GM18505 (cell line): Measurements from ENCODE around the gene HNRNPH1.

Source experiments
- ATAC-seq: cut with Tn5 transposase; IDR thresholded peaks from one replicate; pipeline ENCODE4 v1.9.1; 2021; ENCODE audit not compliant: unreplicated experiment
- POLR2A ChIP-seq: IDR thresholded peaks from 4 replicates; pipeline ENCODE4 v1.6.1; 2011; ENCODE audit warnings: borderline replicate concordance; ENCODE audit not compliant: insufficient read depth, insufficient read length; ENCODE audit errors: extremely low read depth

Gene HNRNPH1

DNA sequence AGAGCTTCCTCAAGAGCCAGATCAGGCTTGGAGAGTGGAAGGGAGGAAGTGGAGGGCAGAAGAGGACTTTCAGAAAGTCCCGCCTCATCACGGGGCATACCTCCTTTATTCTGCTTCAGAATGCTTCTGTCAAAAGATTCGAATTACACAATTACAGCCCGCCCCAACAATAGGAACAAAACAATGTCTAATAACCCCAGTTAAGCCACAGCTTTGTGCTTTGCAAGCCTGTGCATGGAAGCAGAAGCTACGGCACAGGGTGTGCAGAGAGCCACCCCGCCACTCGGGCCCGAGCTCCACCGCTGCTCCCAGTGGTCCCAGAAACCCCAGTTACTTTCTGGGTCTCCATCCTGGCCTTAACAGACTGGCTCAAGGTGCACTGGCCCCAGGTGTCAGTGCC, 23.5 kb downstream of the HNRNPH1 start:
- no peak for ATAC-seq

DNA sequence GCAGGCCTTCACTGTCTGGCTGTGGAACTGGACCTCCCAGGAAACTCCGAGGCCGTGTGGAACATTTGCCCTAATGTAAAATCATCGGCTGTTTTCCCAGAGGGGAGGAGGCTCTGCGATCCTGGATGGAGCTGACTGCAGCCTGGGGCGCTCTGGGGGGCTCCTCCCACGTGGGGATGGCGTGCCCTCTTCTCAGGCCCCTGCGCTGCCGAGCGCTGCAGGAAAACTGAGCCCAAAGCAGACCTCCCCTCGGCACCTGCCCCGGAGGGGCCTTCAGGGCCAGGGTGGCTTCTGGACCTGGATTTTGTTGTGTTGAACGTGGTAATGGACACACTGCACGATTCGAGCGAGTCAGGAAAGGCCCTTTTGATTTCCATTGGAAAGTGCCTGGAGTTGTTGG, 23.9 kb downstream of the HNRNPH1 start:
- ATAC-seq: no peak
- TF ChIP-seq POLR2A: no peak

More for the DNA sequence above, 23.5 kb downstream of the HNRNPH1 start:
- TF ChIP-seq POLR2A: no peak

DNA sequence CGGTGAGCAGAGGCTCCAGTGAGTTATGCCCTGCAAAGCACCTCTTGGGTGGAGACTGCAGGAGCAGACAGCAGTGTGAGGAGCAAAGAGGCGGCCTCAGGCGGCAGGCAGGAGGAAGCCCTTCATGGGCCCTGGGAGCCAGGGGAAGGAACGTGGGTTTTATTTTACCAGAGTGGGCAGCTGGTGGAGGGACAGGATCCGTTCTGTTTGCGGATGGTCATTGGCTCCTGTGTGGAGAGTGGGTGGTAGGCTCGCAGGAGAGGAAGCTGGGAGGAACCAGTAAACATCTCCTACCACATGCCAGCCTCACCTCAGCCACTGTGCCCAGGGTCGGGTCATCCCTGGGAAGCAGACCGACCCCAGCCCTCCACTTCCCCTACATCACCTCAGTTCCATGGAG, 24.4 kb downstream of the HNRNPH1 start:
- no peak for TF ChIP-seq POLR2A
- ATAC-seq: no peak

DNA sequence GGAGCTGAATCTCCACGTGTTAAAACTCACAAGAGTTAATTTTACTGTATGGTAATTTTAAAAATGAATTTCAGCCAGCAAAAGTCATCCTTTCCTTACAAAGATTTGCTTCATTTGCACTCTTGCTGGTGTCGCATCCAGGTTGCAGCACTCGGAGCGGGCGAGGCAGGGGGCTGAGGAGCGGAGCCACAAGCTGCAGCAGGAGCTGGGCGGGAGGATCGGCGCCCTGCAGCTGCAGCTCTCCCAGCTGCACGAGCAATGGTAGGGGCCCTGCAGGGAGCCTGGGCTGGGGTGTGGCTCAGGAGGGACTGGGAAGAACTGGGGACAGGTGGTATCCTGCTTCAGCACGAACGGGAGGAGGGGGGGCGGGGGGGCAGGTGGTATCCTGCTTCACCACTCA, 27.1 kb downstream of the HNRNPH1 start:
- TF ChIP-seq POLR2A: no peak

DNA sequence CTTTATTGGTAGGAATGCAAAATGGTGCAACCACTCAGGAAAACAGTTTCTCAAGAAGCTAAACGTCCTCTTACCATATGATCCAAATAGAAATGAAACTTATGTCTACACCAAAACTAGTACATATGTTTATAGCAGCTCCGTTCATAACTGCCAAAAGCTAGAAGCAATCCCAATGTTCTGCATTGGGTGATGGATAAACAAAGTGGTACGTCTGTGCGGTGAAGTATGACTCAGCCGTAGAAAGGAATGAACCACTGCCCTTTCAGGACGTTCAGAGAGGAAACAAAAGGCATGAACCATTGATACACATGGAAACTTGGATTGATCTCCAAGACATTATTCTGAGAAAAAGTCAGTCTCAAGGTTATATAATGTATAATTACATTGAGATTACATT, 27.6 kb downstream of the HNRNPH1 start:
- ATAC-seq: no peak
- no peak for TF ChIP-seq POLR2A

More for the DNA sequence above, 27.1 kb downstream of the HNRNPH1 start:
- no peak for ATAC-seq

DNA sequence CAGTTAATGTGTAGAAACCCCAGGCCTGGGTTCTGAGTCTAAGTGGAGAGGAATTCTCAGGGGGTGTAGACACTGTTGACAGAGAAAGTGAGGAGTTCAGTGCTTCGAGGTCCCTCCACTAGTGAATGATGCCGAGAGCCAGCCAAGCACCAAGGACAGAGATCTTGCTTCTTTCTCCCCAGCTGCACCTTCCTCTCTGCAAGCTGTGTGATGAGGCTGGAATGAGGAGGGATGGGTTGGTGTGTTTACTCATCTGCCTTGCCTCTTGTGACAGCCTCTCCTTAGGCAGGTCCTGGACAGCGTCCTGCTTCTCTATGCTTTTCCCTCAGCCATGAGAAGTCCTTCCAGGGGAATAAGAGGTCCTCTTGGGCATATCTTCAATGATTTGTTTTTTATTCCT, 35.3 kb downstream of the HNRNPH1 start:
- TF ChIP-seq POLR2A: no peak
- no peak for ATAC-seq

DNA sequence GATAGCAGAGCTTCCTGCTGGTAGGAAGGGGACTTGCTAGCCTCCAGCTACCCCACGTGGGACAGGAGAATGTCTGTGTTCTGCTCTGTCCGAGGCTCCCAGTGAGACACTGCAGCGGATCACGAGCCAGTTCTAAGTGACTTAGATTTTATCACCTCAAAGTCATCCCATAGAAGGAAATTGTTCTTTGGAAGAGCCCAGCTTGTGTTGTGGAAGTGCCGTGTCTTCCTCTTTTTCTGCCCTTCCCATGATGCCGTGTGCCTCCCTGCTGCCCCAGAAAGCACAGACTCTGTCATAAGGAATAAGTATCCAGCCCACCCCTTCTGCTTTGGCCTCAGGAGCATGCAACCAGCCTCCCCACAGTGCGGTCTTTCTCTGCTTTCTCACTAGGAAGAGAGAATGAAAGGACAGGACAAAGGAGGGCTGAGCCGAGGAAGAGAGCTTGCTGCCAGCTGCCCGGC, 37.5 kb downstream of the HNRNPH1 start:
- ATAC-seq: no peak
- no peak for TF ChIP-seq POLR2A

DNA sequence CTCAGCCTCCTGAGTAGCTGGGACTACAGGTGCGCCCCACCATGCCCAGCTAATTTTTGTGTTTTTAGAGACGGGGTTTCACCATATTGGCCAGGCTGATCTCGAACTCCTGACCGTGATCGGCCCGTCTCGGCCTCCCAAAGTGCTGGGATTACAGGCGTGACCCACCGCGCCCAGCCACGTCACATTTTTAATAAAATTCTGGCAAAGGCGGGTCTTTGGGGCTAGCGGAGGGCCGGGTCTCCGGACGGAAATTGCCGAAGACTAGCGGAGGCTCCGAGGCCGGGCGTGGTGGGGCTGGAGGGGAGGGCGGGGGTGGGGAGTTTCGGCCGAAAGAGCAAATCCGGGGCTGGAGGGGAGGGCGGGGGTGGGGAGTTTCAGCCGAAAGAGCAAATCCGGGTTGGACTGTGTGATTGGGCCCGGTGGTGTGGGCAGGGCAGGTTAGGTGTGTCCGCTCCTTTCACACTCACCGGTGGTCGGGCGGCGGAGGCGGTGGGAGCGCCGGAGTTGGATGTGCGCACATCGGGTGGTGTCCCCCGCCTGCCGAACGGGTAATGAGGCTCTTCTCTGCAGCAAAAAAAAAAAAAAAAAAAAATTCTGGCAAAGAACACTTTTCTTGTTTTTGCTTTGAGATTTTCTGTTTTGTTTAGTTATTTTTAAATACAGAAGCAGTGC, 46.0 kb downstream of the HNRNPH1 start:
- no peak for ATAC-seq
- TF ChIP-seq POLR2A: no peak

DNA sequence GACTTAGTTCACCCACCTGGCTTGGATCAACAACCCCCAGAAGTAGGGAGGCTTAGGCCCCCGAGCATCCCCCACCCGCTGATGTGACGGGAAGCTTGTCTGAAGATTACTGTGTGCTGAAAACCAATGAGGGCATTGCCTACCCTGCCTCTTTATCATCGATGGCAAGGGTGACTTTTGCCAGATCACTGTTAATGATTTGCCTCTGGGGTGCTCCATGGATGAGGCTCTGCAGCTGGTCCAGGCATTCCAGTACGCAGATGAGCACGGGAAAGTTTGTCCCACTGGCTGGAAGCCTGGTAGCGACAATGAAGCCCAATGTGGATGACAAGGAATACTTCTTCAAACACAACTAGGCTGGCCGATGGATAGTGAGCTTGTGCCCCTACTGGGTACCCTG, 51.1 kb downstream of the HNRNPH1 start:
- ATAC-seq: no peak
- no peak for TF ChIP-seq POLR2A

DNA sequence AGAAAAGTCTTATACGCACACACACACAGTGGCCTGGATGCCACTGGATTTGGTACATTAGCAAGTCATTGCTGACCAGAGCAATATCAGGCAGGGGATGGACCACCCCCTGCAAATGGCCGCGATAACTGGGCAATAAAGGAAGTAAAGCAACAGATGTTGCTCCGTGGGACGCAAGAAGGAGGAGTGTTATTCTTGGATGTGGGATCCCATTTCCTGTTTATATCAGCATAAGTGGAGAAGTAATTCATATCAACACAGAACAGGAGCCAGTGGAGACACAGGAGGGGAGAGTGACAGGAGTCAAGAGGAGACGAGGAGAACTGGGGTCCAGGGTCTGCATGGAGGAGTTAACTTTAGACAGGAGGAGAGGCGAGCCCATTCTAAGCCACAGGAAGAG, 54.8 kb downstream of the HNRNPH1 start:
- no peak for ATAC-seq
- no peak for TF ChIP-seq POLR2A

DNA sequence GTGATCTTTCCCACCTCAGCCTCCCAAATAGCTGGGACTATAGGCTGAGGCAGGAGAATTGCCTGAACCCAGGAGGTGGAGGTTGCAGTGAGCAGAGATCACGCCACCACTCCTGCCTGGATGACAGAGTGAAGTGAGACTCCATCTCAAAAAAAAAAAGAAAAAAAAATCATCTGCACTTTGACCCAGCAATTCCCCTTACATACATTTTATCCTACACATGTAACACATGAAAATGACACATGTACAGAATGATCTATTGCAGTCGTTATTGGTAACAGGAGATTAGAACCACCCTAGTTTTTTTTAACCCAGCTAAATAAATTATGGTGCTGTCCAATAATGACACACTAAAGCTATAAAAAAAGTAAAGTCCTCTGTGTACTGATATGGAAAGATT, 58.9 kb downstream of the HNRNPH1 start:
- ATAC-seq: no peak
- TF ChIP-seq POLR2A: no peak
